Measurements from ENCODE around the gene ALDH1L1.
"Not testable (repeated sequence)": the region's sequence is repeated elsewhere in the genome, so short reads cannot be mapped to it uniquely, and the experiment has no call there.

ALDH1L1 gene

DNA sequence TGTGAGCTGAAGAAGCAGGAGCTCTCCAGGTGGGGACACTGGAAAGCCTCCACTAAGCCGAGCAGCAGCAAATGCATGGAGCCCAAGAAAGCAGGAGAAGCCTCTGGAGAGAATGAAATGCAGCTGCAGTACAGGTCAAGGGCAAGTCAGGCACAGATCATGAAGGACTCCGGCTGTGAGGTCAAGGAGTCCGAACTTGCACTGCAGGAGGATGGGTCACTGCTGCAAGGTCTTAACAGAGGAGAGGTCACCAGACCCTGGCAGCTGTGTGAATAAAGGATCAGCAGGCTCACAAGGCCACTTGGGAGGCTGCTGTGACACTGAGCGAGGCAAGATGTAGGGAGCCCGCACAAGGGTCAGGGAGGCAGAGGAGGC, 71.7 kb downstream of the ALDH1L1 start:
- in situ Hi-C loops (cut with HindIII; ENCODE audit: low sequenced_read_pairs) = no loop called here

GRCh38 chr3:126107957-126108675, 72.3 kb downstream of the ALDH1L1 start:
- in situ Hi-C loops (cut with HindIII; ENCODE audit: low sequenced_read_pairs) = no loop called here

DNA sequence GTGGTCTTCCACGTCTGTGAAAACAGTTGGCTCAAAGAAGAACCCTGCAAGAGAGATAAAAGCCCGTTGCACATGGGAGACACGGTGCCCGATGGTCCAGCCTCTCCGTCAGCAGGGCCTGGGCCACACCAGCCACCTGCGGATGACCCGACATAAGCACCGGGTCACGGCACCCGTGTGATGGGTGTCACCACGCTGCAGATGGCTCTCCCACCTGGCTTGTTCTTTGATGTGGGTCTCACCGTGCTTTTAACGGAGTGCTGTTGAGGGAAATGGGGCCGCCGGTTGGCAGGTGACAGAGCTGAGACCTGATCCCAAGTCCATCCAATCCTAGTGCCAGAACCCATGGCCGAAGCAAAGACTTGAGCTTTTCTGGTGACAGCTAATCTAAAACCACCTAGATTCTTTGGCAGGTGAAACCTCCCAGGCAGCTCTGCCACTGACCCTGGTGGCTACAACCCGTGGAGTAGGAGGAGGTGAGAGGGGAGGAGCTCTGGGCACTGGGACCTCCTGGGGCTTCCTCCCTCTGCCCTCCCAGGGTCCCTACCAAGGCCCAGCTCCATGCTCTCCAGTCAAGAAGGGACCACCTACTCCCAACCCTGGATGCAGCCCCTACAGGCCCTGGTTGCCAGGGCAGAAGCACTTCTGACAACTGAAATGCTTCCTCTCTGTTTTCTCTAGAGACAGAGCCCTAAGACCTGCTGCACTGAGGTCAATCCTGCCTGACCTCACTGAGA, 73.0 kb downstream of the ALDH1L1 start:
- in situ Hi-C loops (cut with HindIII; ENCODE audit: low sequenced_read_pairs) = no loop called here

DNA sequence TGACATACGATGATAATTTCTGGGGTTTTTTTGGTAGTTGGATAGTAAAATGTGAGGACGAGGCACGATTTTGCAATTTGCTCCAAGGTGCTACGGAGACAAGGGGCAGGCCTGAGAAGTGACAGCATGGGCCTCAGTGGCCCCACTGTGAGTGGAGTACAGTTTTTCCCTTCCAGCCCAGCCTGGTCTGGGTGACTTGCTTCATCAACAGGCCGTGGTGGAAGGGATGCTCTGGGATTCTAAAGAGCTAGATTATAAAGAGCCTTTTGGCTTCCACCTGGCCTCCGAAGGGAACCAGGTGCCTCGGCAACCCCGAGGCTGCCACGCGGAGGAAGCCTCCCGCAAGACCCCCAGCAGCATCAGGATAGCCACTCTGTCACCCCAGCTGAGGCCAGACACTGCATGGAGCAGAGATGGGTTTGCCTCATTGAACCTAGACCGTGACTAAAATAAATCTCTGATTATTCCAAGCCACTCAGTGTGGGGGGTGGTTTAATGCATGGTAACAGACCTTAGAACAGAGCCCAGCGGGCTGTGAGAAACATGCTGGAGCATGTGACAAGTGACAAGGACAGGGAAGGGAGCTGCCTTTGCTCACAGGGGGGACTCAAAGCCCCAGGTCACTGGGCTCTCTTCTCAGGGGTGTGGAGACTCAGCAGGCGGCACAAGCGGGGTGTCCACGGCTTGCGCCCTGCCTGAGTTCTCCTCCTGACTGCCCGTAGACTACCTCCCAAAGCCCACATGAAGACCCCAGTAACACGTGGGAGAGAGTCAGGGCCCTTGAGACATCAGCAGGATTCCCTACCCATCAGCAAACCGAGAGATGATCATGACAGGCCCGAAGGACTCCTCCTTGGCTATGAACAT, 73.8 kb downstream of the ALDH1L1 start:
- in situ Hi-C loops (cut with HindIII; ENCODE audit: low sequenced_read_pairs) = no loop called here

DNA sequence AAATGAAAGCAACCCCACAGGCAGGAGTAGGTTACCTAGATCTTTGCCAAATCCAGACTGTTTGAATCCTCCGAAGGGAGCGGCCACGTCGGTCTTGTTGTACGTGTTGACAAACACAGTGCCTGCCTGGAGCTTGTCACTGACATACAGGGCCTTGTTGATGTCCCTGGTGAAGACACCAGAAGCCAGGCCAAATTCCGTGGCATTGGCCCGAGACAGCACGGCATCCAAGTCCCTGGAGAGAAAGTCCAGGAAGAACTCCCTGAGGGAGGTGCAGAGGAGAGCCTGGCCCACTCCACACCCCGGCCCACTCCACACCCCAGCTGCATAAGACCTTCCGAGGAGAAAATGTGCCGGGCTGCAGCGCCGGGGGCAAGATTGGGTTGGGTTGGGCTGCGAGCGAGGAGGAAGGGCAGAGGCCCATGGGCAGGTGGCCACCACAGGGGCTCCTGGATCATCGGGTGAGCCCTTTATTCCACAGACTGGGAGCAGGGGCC, 74.6 kb downstream of the ALDH1L1 start:
- in situ Hi-C loops (cut with HindIII; ENCODE audit: low sequenced_read_pairs) = no loop called here

GRCh38 chr3:126104742-126105605, 75.4 kb downstream of the ALDH1L1 start:
- in situ Hi-C loops (cut with HindIII; ENCODE audit: low sequenced_read_pairs) = no loop called here

DNA sequence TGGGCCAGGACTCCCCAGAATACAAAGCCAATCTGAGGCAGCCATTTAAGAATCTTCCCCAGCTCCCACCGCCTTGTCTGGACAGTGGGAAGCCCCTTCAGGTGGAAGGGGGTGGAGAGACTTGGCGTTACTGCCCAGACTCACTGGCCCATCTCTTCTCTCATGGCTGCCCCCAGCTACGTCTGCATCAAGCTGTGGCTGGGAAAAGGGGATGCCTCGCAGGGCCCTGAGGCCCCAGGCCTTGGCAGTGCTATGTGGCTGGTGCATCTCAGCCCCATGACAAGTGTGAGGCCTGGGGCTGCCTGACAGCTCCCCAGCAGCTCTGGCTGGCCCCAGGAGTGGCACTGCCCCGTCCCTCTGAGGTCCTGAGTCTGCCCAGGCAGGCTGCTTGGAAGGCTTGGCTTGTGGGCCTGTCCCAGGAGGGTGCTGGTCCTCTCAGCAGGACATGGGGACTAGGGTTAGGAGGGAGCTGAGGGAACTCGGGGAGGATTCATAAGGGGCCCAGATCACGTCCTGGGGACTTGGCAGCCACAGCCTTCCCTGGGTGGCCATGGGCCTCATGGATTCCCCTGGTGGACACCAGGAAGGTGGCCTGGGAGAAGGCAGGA, 76.3 kb downstream of the ALDH1L1 start:
- in situ Hi-C loops (cut with HindIII; ENCODE audit: low sequenced_read_pairs) = no loop called here

GRCh38 chr3:126103121-126104027, 77.0 kb downstream of the ALDH1L1 start:
- in situ Hi-C loops (cut with HindIII; ENCODE audit: low sequenced_read_pairs) = no loop called here

DNA sequence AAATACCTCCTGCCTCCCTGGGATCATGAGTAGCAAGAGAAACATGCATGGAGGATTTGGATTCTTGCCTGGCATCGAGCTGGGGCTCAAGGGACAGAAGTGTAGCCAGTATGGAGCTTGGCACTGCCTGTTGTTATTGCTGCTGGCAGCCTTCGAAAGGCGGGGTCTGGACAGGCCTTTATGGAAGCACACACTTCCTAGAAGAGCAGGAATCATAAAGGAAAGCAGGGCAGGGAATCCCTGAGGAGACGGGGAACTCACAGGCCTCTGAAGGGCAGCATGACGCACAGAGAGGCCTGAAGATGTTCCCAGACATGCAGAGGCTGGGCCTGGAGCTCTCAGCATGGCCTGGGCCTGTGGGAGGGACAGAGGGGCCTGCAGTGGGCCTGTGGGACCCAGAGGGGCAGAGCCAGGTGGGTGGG, 77.8 kb downstream of the ALDH1L1 start:
- in situ Hi-C loops (cut with HindIII; ENCODE audit: low sequenced_read_pairs) = no loop called here

DNA sequence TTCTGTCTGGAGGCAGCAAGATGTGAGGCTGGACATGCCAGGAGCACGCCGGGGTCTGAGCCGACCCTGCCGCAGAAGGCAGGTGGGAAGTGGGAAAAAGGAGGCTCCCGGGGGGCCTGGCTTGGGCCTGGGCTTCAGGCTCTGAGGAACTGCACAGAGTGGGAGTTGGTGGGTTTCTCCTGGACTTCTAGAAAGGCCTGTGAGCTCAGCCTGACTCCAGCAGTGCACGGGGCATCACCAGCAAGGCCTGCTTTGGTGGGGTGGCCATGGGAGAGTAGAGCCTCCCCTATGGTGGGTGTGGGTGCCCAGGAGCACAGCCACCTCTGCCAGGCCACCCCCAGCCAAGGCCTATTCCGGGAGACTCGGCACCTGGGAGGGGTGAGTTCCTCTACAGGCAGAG, 78.4 kb downstream of the ALDH1L1 start:
- in situ Hi-C loops (cut with HindIII; ENCODE audit: low sequenced_read_pairs) = no loop called here

DNA sequence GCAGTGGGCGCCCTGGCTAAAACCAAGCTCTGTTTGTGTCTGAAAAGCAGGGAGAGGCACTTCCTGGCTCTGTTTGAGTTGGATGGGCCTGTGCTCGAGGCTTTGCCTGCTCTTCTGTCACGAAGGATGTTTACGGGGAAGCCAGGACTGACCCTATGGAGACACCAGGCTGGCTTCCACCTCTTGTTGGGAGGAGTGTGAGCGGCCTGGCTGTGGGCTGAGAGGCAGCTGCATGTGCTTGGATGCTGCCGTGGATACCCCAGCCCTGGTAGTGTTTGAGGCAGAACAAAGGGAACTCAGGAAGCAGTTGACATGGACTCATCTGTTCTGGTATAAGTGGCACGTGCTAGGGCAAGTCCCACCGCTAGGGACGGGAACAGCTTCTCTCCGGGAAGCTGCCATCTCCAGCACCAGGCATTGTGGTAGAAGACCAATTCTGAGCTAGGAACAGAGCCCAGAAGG, 78.8 kb downstream of the ALDH1L1 start:
- in situ Hi-C loops (cut with HindIII; ENCODE audit: low sequenced_read_pairs) = no loop called here

DNA sequence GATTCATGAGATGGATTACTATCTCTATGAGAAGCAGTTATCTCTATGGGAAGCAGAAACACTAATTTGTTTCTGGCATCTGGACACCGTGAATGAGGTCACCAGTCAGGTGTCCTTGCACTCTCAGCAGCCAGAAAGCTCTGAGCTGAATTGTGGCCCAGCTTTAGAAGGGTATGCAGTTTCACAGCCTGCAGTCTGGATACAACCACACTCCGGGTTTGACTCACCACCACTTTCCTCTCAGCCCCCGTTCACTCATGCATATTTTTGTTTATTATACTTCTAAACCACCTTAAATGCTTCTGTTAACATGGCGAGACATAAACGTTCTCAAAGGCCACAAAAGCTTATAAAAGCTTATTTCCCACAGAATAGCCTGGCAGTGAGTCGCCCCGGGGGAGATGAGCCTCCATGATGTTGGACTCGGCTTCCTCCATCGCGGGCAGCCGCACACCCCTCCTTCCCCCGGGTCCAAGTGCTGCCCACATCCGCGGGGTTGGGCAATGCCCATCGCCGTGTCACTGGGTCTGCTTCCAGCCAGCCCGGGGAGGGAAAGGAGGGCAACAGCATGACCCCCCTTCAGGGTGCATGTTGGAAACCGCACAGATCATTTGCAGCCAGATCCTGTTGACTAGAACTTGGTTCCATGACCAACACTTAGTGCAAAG, 79.6 kb downstream of the ALDH1L1 start:
- in situ Hi-C loops (cut with HindIII; ENCODE audit: low sequenced_read_pairs) = no loop called here

DNA sequence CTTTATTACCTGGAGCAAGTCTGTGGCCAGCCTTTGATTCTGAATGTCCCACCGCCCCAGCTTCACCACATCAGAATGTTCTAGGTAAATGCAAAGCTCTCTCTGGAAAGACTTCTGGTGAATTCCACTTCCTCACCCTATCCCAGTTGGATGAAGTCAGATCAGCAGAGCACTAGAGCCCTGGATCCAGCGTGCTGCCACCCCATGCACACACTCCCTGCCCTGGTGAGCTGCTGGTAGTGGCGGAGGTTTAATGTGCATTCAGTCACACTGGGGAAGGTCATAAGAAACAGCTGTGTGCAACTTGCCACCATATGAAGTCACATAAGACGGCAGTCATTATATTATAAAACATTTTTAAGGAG, 80.1 kb downstream of the ALDH1L1 start:
- in situ Hi-C loops (cut with HindIII; ENCODE audit: low sequenced_read_pairs) = no loop called here

DNA sequence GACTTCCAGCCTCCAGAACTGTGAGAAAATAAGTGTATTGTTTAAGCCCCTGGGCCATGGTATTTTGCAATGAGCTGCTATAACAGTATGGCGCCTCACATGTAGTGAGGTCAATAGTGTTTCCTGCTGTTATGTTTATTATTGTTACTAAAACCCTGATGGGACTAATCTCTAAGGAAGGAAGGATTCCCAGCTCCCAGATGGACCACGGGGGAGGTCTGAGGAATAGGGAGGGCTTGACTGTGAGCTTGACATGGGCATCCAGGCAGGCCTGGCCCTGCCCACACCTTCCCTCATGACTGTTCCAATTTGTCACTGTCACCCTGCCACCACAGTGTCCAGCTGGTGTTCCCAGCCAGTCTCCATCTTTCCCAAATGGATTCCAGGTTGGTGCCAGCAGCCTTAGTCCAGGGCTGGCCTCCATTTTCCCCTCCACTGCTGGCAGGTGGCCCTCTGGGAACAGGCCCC, 82.0 kb downstream of the ALDH1L1 start:
- in situ Hi-C loops (cut with HindIII; ENCODE audit: low sequenced_read_pairs) = no loop called here

DNA sequence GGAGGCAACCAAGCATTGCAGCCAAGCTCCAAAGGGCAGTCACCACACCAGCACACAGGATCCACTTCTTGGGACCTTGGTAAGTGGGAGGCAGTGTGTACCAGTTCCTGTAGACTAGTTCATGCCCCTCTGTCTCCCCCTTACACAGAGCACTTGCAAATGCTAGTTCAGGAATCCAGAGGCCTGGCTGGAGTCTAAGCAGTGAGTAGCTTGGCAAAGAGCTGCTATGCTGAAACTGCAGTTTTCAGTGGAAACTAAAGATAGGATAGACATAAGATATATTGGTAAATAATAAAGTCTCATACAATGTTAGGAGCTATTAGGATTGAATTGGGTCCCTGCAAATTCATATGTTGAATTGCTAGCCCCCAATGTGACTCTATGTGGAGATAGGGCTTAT, 82.6 kb downstream of the ALDH1L1 start:
- in situ Hi-C loops (cut with HindIII; ENCODE audit: low sequenced_read_pairs) = no loop called here

- in situ Hi-C loops (cut with HindIII; ENCODE audit: low sequenced_read_pairs) = not testable (repeated sequence)
These were observed 84.1 kb downstream of the ALDH1L1 start for GRCh38 chr3:126096274-126096673.

- in situ Hi-C loops (cut with HindIII; ENCODE audit: low sequenced_read_pairs) = not testable (repeated sequence)
These were observed 88.3 kb downstream of the ALDH1L1 start for GRCh38 chr3:126092128-126092527.

DNA sequence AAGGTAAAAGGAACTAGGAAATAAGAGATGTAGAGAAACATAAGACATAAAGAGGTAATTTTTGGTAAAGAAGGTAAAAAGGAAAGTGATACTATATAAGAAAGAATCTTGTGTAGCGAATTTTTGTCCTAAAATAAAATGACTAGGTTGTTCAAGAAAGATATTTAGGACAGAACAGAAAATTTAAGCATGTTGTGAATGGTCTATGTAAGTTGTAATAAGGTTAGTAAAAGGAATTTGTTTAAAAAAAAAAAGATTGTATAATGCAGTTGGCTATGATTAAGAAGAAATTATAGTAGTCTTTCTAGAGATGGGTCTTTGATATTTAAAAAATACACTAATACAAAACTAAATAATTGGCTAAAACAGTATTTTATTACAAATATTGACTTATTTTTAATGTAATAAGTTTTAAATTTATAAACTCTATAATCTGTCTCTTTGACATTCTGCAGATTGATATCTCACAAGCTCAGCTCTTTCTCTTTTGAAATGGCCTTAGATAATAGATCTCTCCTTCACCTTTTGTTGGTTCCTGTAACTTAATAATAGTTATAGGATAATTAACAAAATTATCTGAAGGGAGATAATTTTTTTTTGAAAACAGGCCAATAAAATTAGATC, 92.7 kb downstream of the ALDH1L1 start:
- in situ Hi-C loops (cut with HindIII; ENCODE audit: low sequenced_read_pairs) = no loop called here
